ENCODE results near the gene FBXO24. TPM values are rescaled to one million over a fixed set of nuclear protein-coding genes. Genes with fewer than 3 reads are reported as not detected.

The FBXO24 gene
- total RNA-seq, 3 donors from 2014 or later (not counting 1 experiment from before 2014, with no cell fraction given): 0.45 to 0.94 (median 0.88) TPM

DNA sequence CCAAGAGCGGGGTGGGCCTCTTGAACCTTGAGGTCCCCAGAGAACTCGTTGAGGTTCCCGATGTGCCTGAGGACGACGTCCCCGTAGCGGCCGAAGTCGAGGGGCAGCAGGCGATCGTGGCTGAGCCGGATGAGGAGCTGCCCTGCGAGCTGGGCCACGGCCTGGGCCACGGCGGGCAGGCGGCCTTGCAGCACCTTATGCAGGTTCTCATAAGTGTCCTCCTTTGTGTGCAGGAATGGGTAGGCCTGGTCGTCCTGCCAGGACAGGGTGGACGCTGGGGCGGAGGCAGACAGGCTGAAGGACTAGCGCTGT is 41.1 kb downstream of the FBXO24 start:
- ATAC-seq (no peak), DNase-seq (no peak)
- H3K27ac Mint-ChIP-seq: peak overlapping the region in 1 of 2 donors; percentile 76
- intact Hi-C loops (cut with micrococcal nuclease): loop anchor here (2.0 kb wide), 1 partner anchor 14 kb away; the partner anchor contains the start of gene MOSPD3
- peak overlapping the region; percentile 40 for H3K4me3 Mint-ChIP-seq
- no peaks in the 10 kb centered on the region for H3K27me3 ChIP-seq (ENCODE audit: control insufficient read depth, insufficient read depth, low read length)
- H3K27ac ChIP-seq (ENCODE audit: low read length): peak overlapping the region; percentile 83
- peaks cover 0 to 33% of the 10 kb centered on the region in 2 donors for H3K4me1 Mint-ChIP-seq
- no peaks in the 10 kb centered on the region for H3K36me3 Mint-ChIP-seq
- WGBS (ENCODE audit: insufficient coverage): 96% methylated on average over 21 of the region's 21 CpGs
- H3K9me3 Mint-ChIP-seq: no peaks in the 10 kb centered on the region
- no peaks in the 10 kb centered on the region for H3K27me3 Mint-ChIP-seq (ENCODE audit: low read depth in 2 of 2)
- H3K4me1 ChIP-seq (ENCODE audit: control insufficient read depth, insufficient read depth, low read length): peaks cover 19% of the 10 kb centered on the region
- TF ChIP-seq CTCF (IDR thresholded peaks at IDR 0.05): no peak
- H3K36me3 ChIP-seq (ENCODE audit: control insufficient read depth, insufficient read depth, low read length): no peaks in the 10 kb centered on the region
- H3K4me3 ChIP-seq (ENCODE audit: low read length): no peak overlapping the region
- no peaks in the 10 kb centered on the region for H3K9me3 ChIP-seq (ENCODE audit: control insufficient read depth, insufficient read depth, low read length)

GRCh38 chr7:100629117-100629716 is 43.1 kb downstream of the FBXO24 start:
- DNase-seq: peak in 1 of 2 donors; percentile 46
- no peaks in the 10 kb centered on the region for H3K36me3 ChIP-seq (ENCODE audit: control insufficient read depth, insufficient read depth, low read length)
- TF ChIP-seq CTCF (IDR thresholded peaks at IDR 0.05): no peak
- peaks cover 33% of the 10 kb centered on the region for H3K4me1 ChIP-seq (ENCODE audit: control insufficient read depth, insufficient read depth, low read length)
- no peaks in the 10 kb centered on the region for H3K36me3 Mint-ChIP-seq
- H3K27ac Mint-ChIP-seq: peak overlapping the region; percentile 68 to 70
- no peaks in the 10 kb centered on the region for H3K27me3 Mint-ChIP-seq (ENCODE audit: low read depth in 2 of 2)
- peaks cover 10 to 49% of the 10 kb centered on the region in 2 donors for H3K4me1 Mint-ChIP-seq
- WGBS (ENCODE audit: insufficient coverage): 85% methylated on average over 11 of the region's 11 CpGs
- no peak overlapping the region for H3K4me3 Mint-ChIP-seq
- no peak overlapping the region for H3K4me3 ChIP-seq (ENCODE audit: low read length)
- intact Hi-C loops (cut with micrococcal nuclease): no loop called here
- no peak overlapping the region for H3K27ac ChIP-seq (ENCODE audit: low read length)
- no peaks in the 10 kb centered on the region for H3K9me3 Mint-ChIP-seq
- no peak for ATAC-seq
- no peaks in the 10 kb centered on the region for H3K27me3 ChIP-seq (ENCODE audit: control insufficient read depth, insufficient read depth, low read length)
- no peaks in the 10 kb centered on the region for H3K9me3 ChIP-seq (ENCODE audit: control insufficient read depth, insufficient read depth, low read length)

- no peak overlapping the region for H3K4me3 ChIP-seq (ENCODE audit: low read length)
- H3K36me3 ChIP-seq (ENCODE audit: control insufficient read depth, insufficient read depth, low read length): no peaks in the 10 kb centered on the region
- peaks cover 34% of the 10 kb centered on the region for H3K4me1 ChIP-seq (ENCODE audit: control insufficient read depth, insufficient read depth, low read length)
- H3K27ac ChIP-seq (ENCODE audit: low read length): no peak overlapping the region
- ATAC-seq: no peak
- no peak for TF ChIP-seq CTCF (IDR thresholded peaks at IDR 0.05)
- no peak overlapping the region for H3K4me3 Mint-ChIP-seq
- no peaks in the 10 kb centered on the region for H3K9me3 ChIP-seq (ENCODE audit: control insufficient read depth, insufficient read depth, low read length)
- peaks cover 11 to 48% of the 10 kb centered on the region in 2 donors for H3K4me1 Mint-ChIP-seq
- H3K27me3 ChIP-seq (ENCODE audit: control insufficient read depth, insufficient read depth, low read length): no peaks in the 10 kb centered on the region
- intact Hi-C loops (cut with micrococcal nuclease): loop anchor here (5.0 kb wide), 2 partner anchors 42 to 62 kb away; partner anchors contain the start of genes GIGYF1 and GNB2
- no peaks in the 10 kb centered on the region for H3K36me3 Mint-ChIP-seq
- peak overlapping the region in 1 of 2 donors; percentile 7 for H3K27ac Mint-ChIP-seq
- H3K27me3 Mint-ChIP-seq (ENCODE audit: low read depth in 2 of 2): peaks cover 0 to 4% of the 10 kb centered on the region in 2 donors
- H3K9me3 Mint-ChIP-seq: no peaks in the 10 kb centered on the region
- 97% methylated on average over 4 of the region's 4 CpGs for WGBS (ENCODE audit: insufficient coverage)
- no peak for DNase-seq
Measured at GRCh38 chr7:100630066-100630465, 43.9 kb downstream of the FBXO24 start.

Data from natural killer cell (primary cell).